K562 (cell line): ENCODE measurements around the gene DCLK3. TPM values are rescaled to one million over a fixed set of nuclear protein-coding genes. Genes with fewer than 3 reads are reported as not detected.

Source experiments
- ETS1 ChIP-seq: conservative IDR thresholded peaks from 2 replicates; pipeline ENCODE4 v1.6.1; 2011; ENCODE audit warnings: low read depth, mild to moderate bottlenecking, low read length; ENCODE audit not compliant: control insufficient read depth
- MEIS2 ChIP-seq: fragments of 450-650 bp; IDR thresholded peaks from 2 replicates; pipeline ENCODE4 v1.6.1; 2014; ENCODE audit warnings: mild to moderate bottlenecking; ENCODE audit not compliant: partially characterized antibody
- MTA2 ChIP-seq: fragments of 450-650 bp; IDR thresholded peaks from 2 replicates; pipeline ENCODE4 v1.6.1; 2016; ENCODE audit warnings: low read depth
- NFIC ChIP-seq: fragments of 450-650 bp; IDR thresholded peaks from 2 replicates; pipeline ENCODE4 v1.6.1; 2017; ENCODE audit warnings: mild to moderate bottlenecking, inconsistent platforms
- NR2C2 ChIP-seq, 2 experiments: fragments of 200-800 bp in 1 of 2; sonication (Bioruptor generic) in 1 of 2; sonication (generic) in 1 of 2; formaldehyde crosslinking in 1 of 2; IDR thresholded peaks; 2 replicates each; pipeline versions ENCODE4 v1.6.1 to v1.8.0; 2016 to 2022; ENCODE audit warnings: mild to moderate bottlenecking in 1 of 2, missing compliant biosample characterization in 1 of 2, missing genetic modification characterization in 1 of 2, missing genetic modification reagents in 1 of 2
- PBX2 ChIP-seq, 2 experiments: IDR thresholded peaks in 1 of 2; conservative IDR thresholded peaks in 1 of 2; 2 replicates each; pipeline ENCODE4 v1.6.1; 2016; ENCODE audit warnings: low read depth in 2 of 2, mild to moderate bottlenecking in 1 of 2, missing compliant biosample characterization in 1 of 2, missing genetic modification characterization in 1 of 2, moderate library complexity in 1 of 2
- PRMT5 ChIP-seq: sonication (generic); formaldehyde crosslinking; IDR thresholded peaks from 2 replicates; pipeline ENCODE4 v1.5.0; 2020; ENCODE audit warnings: missing genetic modification reagents
- TBP ChIP-seq: optimal IDR thresholded peaks from 2 replicates; pipeline ENCODE3; 2011; ENCODE audit warnings: low read depth, low read length, improper control_type of control experiment
- ZBTB49 ChIP-seq: sonication (generic); formaldehyde crosslinking; IDR thresholded peaks from 2 replicates; pipeline ENCODE4 v1.8.0; 2022; ENCODE audit warnings: missing genetic modification reagents, mild to moderate bottlenecking, borderline replicate concordance
- ZNF766 ChIP-seq: fragments of 200-800 bp; sonication (Bioruptor generic); conservative IDR thresholded peaks from 2 replicates; pipeline ENCODE4 v1.6.1; 2016; ENCODE audit warnings: missing genetic modification characterization, missing compliant biosample characterization
- polyA plus RNA-seq, 8 experiments: library from polyadenylated mRNA; depleted of rRNA in 4 of 8; stranded (reverse) in 5 of 8; unstranded in 3 of 8; fragments of >200 nt; fragmentation: Nextera tagmentation in 2 of 8; fragmentation: Illumina TruSeq in 1 of 8; extraction: Ambion mirVana in 2 of 8; extraction: Trizol in 1 of 8; gene quantifications; 2 replicates each; pipeline versions ENCODE4 v1.2.1 to v1.2.3, GENCODE V29; 2011 to 2014; ENCODE audit warnings: inconsistent platforms in 1 of 8, missing spikeins in 1 of 8
- total RNA-seq, 7 experiments: library from RNA; depleted of rRNA in 6 of 7; stranded (reverse); fragments of >200 nt in 6 of 7; fragmentation: Illumina TruSeq in 2 of 7; extraction: Trizol in 2 of 7; gene quantifications; 2 replicates each; pipeline versions ENCODE4 v1.2.1 to v1.2.3, GENCODE V29; 2011 to 2021; ENCODE audit warnings: low replicate concordance in 1 of 7

The DCLK3 gene
- total and polyA plus RNA-seq, 9 of the 15 experiments (the other 6 are each of a cell fraction or from before 2014, with no cell fraction given): not detected

GRCh38 chr3:36733162-36733696 is 31.1 kb downstream of the DCLK3 start (continued):
- TF ChIP-seq PBX2 (CRISPR knock-in tag; IDR thresholded peaks at IDR 0.05; ENCODE audit: low read depth) (no peak), PBX2 (tag; conservative IDR thresholded peaks at IDR 0.05; ENCODE audit: low read depth) (peak; percentile 44; the same call in 1 of the 2 replicates), NFIC (no peak), MTA2 (no peak), NR2C2 (CRISPR knock-in tag; IDR thresholded peaks at IDR 0.05) (no peak), NR2C2 (tag; IDR thresholded peaks at IDR 0.05) (peak; percentile 75), ZNF766 (CRISPR knock-in tag) (no peak), ETS1 (no peak), PRMT5 (CRISPR knock-in tag) (no peak), TBP (no peak), MEIS2 (peak; percentile 46), ZBTB49 (0 out of 2 replicates have a peak, but pooled peaks have one; percentile 34)
